Fibroblast of skin of abdomen (primary cell): ENCODE results near the gene PRKG2. TPM values are rescaled to one million over a fixed set of nuclear protein-coding genes. Genes with fewer than 3 reads are reported as not detected.
"Not testable (repeated sequence)": the region's sequence is repeated elsewhere in the genome, so short reads cannot be mapped to it uniquely, and the experiment has no call there.

Experiments
- DNase-seq: peaks from one replicate; pipeline ENCODE4 v3.0.0-alpha.2; 2013
- polyA plus RNA-seq, 2 experiments: library from polyadenylated mRNA; unstranded; fragments of 120-200 nt; gene quantifications; one replicate each; pipeline ENCODE4 v1.2.1, GENCODE V29; 2013; ENCODE audit not compliant: insufficient read length in 2 of 2

PRKG2 gene, protein sequence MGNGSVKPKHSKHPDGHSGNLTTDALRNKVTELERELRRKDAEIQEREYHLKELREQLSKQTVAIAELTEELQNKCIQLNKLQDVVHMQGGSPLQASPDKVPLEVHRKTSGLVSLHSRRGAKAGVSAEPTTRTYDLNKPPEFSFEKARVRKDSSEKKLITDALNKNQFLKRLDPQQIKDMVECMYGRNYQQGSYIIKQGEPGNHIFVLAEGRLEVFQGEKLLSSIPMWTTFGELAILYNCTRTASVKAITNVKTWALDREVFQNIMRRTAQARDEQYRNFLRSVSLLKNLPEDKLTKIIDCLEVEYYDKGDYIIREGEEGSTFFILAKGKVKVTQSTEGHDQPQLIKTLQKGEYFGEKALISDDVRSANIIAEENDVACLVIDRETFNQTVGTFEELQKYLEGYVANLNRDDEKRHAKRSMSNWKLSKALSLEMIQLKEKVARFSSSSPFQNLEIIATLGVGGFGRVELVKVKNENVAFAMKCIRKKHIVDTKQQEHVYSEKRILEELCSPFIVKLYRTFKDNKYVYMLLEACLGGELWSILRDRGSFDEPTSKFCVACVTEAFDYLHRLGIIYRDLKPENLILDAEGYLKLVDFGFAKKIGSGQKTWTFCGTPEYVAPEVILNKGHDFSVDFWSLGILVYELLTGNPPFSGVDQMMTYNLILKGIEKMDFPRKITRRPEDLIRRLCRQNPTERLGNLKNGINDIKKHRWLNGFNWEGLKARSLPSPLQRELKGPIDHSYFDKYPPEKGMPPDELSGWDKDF
- polyA plus RNA-seq (2013, experiment 1 of 2; ENCODE audit: insufficient read length): 0.67 TPM
- 0.78 TPM for polyA plus RNA-seq (2013, experiment 2 of 2; ENCODE audit: insufficient read length)

DNA sequence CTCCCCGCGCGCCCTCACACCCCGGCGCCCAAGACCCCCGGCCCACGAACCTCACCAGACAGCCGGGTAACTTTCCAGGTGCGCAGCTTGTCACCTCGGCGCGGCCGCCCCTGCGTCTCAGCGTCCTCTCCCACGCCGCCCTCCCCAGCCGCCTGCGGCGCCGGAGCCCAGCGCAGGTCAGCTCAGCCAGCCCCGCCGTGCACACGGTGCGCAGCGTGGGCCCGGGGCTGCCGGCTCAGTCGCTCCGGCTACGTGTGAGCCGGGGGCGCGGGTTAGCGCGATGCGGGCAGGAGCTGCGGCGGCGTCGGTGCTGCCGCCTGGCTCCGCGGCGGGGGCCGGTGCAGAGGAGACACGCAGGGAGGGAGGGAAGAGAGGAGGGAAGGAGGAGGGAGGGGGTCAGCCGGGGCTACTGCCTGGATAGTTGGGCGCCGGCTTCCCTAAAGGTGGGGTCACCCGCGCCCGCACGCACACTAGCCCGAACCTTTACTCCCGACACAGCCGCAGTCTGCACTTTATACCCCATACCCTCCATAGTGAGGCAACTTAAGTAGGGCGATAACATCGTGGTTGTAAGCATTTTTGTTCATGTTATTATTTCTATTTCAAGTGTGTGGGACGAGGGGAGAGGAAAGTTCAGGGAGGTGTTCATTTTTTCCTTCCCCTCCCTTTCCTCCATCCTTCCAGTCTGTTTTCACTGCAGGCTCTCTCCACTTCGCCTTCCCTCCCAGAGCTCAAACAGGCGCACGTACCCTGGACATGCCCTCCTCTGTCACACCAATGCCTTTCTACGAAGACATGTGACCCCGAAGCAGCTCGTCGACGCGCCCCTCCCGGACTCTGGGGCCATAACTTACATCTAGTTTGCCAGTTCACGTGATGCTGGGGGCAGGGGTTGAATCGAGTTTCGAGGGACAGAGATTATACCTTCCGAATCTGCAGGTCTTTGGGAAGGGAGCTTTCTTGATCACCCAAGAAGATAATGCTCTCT lies at the start of gene PRKG2:
TSS of gene PRKG2 (minus strand) at position 342 of the 988 bp plus-strand sequence. CDS start 10,175 bp downstream, outside the sequence.
- no peak for DNase-seq

DNA sequence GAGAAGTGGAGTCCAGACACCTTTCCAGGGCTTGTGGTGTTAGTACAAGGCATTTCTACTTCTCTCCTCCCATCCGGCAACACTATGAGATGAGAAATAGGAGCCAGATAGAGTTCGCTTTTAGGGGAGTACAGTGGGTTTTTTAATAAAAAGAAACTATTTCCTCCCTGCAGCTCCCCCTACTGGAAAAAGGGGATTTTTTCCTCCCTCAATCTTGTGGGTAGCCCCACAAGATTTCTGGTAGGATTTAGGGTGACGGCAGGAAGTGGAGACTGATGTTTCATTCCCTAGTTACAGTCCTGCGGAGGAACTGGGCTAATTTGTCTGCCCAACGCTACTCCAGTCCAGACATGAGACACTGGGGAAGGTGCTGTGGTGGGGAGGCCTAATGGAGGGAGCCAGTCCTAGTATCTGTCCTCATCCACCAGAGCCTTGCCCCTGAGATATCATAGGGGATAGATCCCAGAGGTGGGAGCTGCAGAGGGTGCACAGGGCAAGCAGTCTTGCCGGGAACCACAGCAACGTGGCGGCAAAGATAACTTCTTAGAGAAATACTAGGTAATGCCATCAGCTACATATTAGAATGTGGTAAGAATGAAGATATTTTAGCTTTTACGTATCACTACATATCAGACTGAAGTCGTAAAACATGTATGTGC lies 45.5 kb upstream of the PRKG2 start:
- DNase-seq: no peak

DNA sequence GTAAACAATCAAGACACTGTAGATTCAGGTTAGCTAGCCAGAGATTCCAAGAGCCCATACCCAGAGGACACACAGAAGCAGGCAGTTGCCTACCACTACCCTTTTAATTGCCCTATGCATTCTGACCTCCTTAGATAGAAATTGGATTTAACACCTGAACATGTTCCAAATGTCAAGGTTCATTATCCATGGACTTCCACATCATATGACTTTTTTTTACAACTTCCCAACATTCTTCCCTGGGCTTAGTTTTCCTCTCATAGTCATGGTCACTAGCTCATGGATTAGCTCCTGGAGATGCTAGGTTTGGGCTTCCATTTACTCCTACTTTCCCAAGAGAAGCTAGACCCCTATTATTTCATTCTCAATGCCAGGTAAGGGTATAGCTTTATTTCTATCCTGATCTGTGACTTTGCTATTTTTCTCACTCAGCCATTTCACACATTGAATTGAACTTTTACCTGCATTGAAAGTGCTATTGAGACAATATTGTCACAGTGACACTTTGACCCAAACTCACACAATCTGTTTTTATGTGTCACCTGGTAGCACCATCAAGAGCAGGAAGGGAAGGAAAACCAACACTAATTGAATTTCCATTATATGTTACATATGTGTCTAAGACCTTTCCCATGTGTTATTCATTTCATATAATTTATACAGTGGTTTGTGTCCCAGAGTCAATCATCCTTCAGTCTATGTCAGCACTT lies 44.0 kb upstream of the PRKG2 start:
- no peak for DNase-seq

DNA sequence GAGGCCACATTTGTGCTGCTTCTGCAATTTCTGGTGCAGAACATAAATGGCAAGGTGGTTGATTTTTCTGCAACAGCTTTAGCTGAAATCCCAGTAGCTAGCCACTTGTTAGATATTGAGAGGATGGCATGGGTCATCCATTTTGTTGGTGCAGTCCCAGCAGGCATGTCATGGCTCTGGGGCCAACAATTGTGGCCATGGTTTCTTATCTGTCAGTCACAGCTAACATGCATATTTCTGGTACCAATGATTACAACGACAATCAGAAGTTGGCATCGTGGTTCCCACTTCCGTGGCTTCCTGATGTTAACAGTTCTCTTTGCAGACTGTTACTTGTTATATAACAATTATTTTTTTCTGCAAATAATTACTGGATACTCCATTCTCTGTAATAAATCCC lies 42.8 kb upstream of the PRKG2 start:
- DNase-seq: no peak

- DNase-seq: peak; percentile 74
Measured at GRCh38 chr4:81257021-81257420, 42.0 kb upstream of the PRKG2 start.

GRCh38 chr4:81256059-81256970 lies 41.3 kb upstream of the PRKG2 start:
- DNase-seq: peak; percentile 42

DNA sequence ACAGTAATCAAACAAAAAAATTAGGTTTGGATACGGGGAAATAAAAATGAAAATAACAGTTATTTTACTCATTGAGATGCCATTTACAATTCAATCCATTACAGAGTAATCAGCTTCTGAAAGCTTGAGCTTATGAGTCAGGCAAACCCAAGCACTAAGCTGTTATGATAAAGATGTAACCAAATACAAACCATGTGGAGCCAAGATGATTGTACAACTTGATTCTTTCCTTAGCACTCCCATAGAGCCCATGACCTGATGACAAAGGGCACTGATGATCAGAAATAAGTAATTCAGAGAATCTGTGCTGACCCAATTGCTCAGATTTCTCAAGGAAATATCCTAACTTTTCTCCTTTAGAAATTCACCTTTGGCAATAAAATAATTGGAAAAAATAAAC lies 40.5 kb upstream of the PRKG2 start:
- DNase-seq: peak; percentile 85

DNA sequence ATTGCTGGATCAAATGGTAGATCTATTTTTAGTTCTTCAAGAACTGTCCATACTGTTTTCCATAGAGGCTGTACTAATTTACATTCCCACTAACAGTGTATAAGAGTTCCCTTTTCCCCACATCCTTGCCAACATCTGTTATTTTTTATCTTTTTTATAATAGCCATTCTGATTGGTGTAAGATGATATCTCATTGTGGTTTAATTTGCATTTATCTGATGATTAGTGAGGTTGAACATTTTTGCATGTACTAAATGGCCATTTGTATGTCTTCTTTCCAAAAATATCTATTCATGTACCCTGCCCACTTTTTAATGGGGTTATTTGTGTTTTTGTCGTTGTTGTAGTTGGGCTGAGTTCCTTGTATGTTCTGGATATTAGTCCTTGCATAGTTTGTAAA lies 35.4 kb upstream of the PRKG2 start:
- no peak for DNase-seq

DNA sequence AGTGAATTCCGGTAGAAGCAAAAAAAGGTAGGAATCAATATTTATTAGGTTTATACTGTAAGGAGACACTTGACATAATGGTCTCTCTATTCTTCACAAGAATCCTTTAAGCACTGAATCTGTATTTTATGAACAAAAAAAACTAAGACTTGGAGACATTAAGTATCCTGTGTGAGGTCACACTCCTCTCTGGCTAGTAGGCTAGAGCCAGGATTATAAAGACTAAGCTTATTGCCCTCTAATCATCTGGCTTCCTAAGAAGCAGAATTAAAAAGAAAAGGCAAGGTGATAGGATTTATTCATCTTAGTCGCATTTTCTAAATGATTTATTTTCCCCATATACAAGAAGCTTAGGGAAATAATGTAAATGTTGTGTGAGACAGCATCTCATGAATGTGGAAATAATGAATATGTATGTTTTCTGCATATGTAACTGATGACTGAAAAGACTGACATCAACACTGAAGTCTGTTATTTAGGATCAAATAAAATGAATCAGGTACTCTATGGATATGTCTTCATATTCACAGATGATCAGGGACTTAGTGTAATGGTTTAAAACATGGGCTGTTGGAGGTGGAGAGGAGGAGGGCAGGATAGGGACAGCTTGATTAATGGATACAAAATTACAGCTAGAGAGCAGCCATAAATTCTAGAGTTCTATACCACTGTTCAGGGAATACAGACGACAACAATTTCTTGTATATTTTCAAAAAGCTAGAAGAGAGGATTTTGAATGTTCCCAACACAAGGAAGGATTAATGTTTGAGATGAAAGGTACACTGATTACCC lies 30.4 kb upstream of the PRKG2 start:
- DNase-seq: no peak

DNA sequence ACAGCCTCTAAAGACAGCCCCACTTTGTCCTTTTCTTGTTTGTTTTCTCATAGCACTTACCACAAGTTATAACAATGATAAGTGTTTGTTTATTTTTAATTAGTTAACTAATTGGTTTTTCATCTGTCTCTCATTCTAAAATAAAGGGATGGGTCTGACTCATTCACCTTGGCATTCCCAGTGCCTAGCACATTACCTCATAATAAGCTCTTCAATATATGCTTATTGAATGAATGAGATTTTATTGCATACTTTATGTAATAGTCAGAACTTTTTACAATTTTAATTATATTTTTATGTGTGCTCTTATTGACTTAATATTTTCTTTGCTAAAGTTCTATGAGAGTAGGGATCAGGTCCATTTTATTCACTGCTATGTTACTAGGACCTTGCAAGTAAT lies 22.8 kb upstream of the PRKG2 start:
- DNase-seq: no peak

DNA sequence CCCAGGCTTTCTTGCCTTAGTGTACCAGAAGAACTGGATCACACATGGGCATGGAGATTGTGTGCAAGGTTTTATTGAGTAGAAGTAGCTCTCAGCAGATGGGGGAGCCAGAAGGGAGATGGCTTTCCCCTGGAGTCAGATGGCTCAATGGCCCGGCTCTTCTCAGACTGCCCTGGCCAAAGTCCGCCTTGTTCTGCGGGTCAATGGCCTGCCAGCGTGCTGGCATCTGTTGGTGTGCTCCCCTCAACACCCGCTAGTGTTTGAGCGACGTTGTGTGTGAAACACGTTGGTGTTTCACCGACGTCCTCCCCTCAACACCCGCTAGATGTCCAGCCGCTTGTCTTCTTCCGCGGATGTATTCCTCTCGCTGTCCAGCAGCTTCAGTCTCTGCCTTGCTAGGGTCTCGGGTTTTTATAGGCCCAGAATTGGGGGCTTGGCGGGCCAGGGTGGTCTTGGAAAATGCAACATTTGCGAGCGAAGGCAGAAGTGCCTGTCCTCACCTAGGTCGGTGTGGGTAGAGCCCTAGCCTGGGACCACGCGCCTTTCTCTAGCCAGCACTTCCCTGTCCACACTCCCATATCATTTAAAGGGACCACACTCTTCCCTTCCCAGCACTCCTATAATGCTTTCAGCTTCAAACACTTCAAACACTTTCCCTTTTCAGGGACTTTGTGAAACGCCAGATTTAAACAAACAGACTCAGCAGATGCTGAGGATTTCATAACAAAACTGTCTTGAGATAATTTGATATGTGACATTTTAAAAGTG lies 21.1 kb upstream of the PRKG2 start:
- no peak for DNase-seq

GRCh38 chr4:81227968-81228367 lies 12.9 kb upstream of the PRKG2 start:
- no peak for DNase-seq

- no peak for DNase-seq
Measured at GRCh38 chr4:81227138-81227537, 12.1 kb upstream of the PRKG2 start.

DNA sequence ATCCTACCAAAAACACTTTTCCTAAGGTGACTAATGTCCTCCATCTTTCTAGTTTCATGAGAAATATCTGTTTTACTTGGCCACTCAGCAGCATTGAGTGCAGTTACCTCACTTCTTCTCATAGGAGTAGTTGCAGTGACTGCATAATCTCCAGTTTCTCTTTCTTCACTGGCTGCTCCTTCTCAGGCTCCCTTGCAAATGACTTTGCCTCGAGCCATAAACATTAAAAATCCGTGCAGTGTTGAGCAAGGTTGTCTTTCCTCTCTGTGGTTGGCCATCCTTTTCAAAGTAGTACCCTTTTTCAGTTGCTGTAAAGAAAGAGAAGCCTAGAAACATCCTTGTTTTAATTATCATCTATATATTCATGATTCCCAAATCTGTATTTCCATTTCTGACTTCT lies 10.2 kb upstream of the PRKG2 start:
- DNase-seq: no peak

- DNase-seq: not testable (repeated sequence)
Measured at GRCh38 chr4:81222082-81222472, 7.1 kb upstream of the PRKG2 start.

- no peak for DNase-seq
Measured at GRCh38 chr4:81221303-81222081, 6.5 kb upstream of the PRKG2 start.

- no peak for DNase-seq
Measured at GRCh38 chr4:81220271-81220670, 5.2 kb upstream of the PRKG2 start.

DNA sequence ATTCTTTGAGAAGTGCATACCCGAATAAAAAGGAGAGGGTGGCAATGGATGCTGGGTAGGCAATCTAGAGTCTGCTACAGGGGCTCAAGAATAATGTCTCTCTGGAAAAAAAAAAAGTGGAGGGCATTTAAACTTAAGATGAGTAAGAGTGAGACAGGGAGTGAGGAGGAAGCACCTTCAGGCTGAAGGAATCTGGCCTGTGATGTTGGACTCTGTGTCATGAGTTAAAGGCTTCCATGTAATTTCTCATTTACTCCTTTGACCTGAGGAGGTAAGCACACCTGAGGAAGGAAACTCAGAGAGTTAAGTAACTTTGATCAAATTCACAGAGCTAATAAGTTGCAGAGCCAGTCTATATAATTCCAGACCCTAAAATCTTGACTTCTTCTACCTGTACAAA lies 3.2 kb upstream of the PRKG2 start:
- no peak for DNase-seq
